T47D (cell line): Measurements from ENCODE around the gene TNFSF9.
A peak's percentile ranks its signal among the peaks of the same experiment; 100 is the strongest.

Source experiments
- DNase-seq, 2 experiments: peaks; one replicate each; pipeline versions ENCODE4 v3.0.0 to v3.0.0-alpha.2; 2011 to 2012; ENCODE audit warnings: low read depth in 1 of 2, low spot score in 1 of 2
- JUND ChIP-seq: IDR thresholded peaks from 2 replicates; pipeline ENCODE4 v1.6.1; 2012; ENCODE audit warnings: low read depth
- in situ Hi-C: cut with HindIII; loops from 2 replicates; pipeline ENCODE4 v1.10.0; 2016; ENCODE audit warnings: low sequenced_read_pairs, low pct_unique_long_range_greater_than_20kb

Gene TNFSF9

GRCh38 chr19:6530386-6531162 lies at the start of gene TNFSF9:
Gene TNFSF9, plus strand, starts transcription at chr19:6531026. Its CDS starts 11 bp downstream, at chr19:6531037.
- TF ChIP-seq JUND, result no peak
- in situ Hi-C loops, result no loop called here
- DNase-seq, result peak; percentile 90 to 93

GRCh38 chr19:6481541-6482342 lies 49.1 kb upstream of the TNFSF9 start, which contains the start of gene DENND1C:
Gene DENND1C, minus strand, starts transcription at chr19:6481787. Its CDS starts 92 bp downstream, at chr19:6481695.
- no peak for DNase-seq
- in situ Hi-C loops, result no loop called here
- TF ChIP-seq JUND, result no peak

- in situ Hi-C loops, result no loop called here
- TF ChIP-seq JUND, result no peak
- DNase-seq, result no peak
These were observed 48.5 kb upstream of the TNFSF9 start for GRCh38 chr19:6482343-6482686.

GRCh38 chr19:6483235-6483634 lies 47.6 kb upstream of the TNFSF9 start:
- no peak for DNase-seq
- TF ChIP-seq JUND, result no peak
- in situ Hi-C loops, result no loop called here

- DNase-seq, result no peak
- in situ Hi-C loops, result no loop called here
- TF ChIP-seq JUND, result no peak
These were observed 46.6 kb upstream of the TNFSF9 start for GRCh38 chr19:6484230-6484629.

- DNase-seq, result no peak
- in situ Hi-C loops, result no loop called here
- no peak for TF ChIP-seq JUND
These were observed 46.0 kb upstream of the TNFSF9 start for GRCh38 chr19:6484831-6485230.

GRCh38 chr19:6489278-6490061 lies 41.4 kb upstream of the TNFSF9 start:
- DNase-seq, result no peak
- TF ChIP-seq JUND, result no peak
- in situ Hi-C loops, result no loop called here

- in situ Hi-C loops, result no loop called here
- no peak for TF ChIP-seq JUND
- DNase-seq, result no peak
These were observed 40.7 kb upstream of the TNFSF9 start for GRCh38 chr19:6490134-6490533.

- in situ Hi-C loops, result no loop called here
- no peak for DNase-seq
- no peak for TF ChIP-seq JUND
These were observed 38.8 kb upstream of the TNFSF9 start for GRCh38 chr19:6491802-6492592.

- TF ChIP-seq JUND, result no peak
- DNase-seq, result no peak
These were observed 36.3 kb upstream of the TNFSF9 start for GRCh38 chr19:6494438-6495036.

GRCh38 chr19:6495947-6496346 lies 34.9 kb upstream of the TNFSF9 start:
- no peak for TF ChIP-seq JUND
- DNase-seq, result no peak
- in situ Hi-C loops, result no loop called here

More at GRCh38 chr19:6494438-6495036, 36.3 kb upstream of the TNFSF9 start:
- in situ Hi-C loops, result no loop called here
